Peyer's patch (tissue), 4 donors: ENCODE data around the gene LGMN.

Experiments used
- POLR2A ChIP-seq, 2 donors: fragments of 450-650 bp; IDR thresholded peaks; one replicate each; pipeline ENCODE4 v1.5.1; 2017; ENCODE audit warnings: antibody characterized with exemption in 2 of 2, mild to moderate bottlenecking in 2 of 2, moderate library complexity in 2 of 2
- TF ChIP-seq, protein P1 (sequence below), 6 experiments: fragments of 450-650 bp in 4 of 6; fragments of 200-600 bp in 2 of 6; sonication (generic) in 1 of 6; IDR thresholded peaks; one replicate each; pipeline ENCODE4 v1.5.1; 2017 to 2019; ENCODE audit warnings: antibody characterized with exemption in 6 of 6, mild to moderate bottlenecking in 3 of 6, moderate library complexity in 1 of 6

DNA sequence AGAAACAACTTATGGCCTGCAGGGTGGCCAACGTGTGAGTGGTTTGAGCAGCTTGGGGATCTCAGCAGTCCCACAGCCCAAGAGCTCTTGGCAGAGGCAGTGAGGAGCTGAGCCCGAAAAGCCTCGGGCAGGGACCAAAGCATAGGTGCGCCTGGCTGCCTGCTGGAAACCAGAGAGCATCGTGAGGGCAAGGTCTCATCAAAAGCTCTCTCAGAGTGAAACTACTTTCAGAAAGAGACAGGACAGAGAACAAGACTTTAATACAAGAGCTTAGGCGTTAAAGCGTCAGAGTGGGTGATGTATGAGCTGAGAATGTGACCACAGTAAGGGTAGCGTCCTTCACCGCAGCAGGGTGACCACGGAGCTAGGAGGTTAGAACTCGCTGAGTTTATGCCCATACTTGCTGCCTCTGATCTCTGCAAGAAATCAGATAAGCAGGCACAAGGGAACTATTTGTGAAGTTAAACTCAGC is 30.8 kb downstream of the LGMN start:
- TF ChIP-seq, protein P1, sequence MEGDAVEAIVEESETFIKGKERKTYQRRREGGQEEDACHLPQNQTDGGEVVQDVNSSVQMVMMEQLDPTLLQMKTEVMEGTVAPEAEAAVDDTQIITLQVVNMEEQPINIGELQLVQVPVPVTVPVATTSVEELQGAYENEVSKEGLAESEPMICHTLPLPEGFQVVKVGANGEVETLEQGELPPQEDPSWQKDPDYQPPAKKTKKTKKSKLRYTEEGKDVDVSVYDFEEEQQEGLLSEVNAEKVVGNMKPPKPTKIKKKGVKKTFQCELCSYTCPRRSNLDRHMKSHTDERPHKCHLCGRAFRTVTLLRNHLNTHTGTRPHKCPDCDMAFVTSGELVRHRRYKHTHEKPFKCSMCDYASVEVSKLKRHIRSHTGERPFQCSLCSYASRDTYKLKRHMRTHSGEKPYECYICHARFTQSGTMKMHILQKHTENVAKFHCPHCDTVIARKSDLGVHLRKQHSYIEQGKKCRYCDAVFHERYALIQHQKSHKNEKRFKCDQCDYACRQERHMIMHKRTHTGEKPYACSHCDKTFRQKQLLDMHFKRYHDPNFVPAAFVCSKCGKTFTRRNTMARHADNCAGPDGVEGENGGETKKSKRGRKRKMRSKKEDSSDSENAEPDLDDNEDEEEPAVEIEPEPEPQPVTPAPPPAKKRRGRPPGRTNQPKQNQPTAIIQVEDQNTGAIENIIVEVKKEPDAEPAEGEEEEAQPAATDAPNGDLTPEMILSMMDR (IDR thresholded peaks at IDR 0.05): no peak
- TF ChIP-seq POLR2A (IDR thresholded peaks at IDR 0.05): no peak
